ENCODE data around the gene TENM4. TPM values are rescaled to one million over a fixed set of nuclear protein-coding genes. Genes with fewer than 3 reads are reported as not detected.

Gene TENM4
- total RNA-seq, 1 donor from 2014 or later, result 3.8 TPM

DNA sequence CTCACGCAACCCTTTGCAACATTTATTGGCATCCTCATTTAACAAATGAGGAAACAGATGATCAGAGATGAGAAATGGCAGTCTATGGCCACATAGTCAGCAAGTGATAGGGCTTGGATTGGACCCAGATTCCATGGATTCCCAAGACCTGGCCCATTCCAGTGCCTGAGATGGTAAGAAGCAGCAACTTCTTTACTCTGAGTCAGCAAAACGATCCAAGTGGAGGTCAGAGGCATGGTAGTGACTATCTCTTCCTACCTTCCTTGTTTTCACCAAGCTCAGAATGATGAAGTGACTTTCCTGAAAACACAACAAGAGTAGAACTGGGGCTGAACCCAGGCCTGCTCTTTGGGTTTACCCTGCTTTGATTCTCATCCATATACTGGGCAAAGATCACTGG is 293.1 kb downstream of the TENM4 start:
- H3K4me3 Mint-ChIP-seq (ENCODE audit: unreplicated experiment), result no peak overlapping the region
- TF ChIP-seq, protein P1, sequence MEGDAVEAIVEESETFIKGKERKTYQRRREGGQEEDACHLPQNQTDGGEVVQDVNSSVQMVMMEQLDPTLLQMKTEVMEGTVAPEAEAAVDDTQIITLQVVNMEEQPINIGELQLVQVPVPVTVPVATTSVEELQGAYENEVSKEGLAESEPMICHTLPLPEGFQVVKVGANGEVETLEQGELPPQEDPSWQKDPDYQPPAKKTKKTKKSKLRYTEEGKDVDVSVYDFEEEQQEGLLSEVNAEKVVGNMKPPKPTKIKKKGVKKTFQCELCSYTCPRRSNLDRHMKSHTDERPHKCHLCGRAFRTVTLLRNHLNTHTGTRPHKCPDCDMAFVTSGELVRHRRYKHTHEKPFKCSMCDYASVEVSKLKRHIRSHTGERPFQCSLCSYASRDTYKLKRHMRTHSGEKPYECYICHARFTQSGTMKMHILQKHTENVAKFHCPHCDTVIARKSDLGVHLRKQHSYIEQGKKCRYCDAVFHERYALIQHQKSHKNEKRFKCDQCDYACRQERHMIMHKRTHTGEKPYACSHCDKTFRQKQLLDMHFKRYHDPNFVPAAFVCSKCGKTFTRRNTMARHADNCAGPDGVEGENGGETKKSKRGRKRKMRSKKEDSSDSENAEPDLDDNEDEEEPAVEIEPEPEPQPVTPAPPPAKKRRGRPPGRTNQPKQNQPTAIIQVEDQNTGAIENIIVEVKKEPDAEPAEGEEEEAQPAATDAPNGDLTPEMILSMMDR (IDR thresholded peaks at IDR 0.05), result no peak
- H3K27ac Mint-ChIP-seq (ENCODE audit: unreplicated experiment), result no peak overlapping the region
- DNase-seq (ENCODE audit: low spot score), result no peak
- no peaks in the 10 kb centered on the region for H3K27me3 Mint-ChIP-seq (ENCODE audit: low read depth)
- H3K9me3 Mint-ChIP-seq (ENCODE audit: low read depth), result peaks cover 1% of the 10 kb centered on the region
- H3K36me3 Mint-ChIP-seq (ENCODE audit: low read depth), result no peaks in the 10 kb centered on the region
- H3K4me1 Mint-ChIP-seq (ENCODE audit: low read depth), result peaks cover 8% of the 10 kb centered on the region

DNA sequence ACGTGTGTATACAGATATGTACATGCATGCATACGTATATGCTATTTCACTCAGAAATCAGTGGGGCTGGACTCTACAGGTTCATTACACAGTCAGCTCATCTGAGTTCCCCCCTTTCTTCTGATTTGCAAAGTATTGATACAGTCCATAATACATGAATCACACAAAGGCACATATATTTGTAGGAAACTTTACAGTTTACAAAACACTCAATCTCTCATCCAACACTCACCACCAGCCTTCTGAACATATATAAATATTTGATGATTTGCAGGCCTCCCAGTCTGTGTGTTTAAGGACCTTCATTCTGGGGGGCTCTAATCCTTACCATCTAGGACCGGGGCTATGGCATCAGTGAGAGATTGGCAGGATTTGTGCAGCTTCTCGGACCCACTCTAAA is 293.8 kb downstream of the TENM4 start:
- Mint-ChIP-seq H3K9me3 (ENCODE audit: low read depth) (peaks cover 9% of the 10 kb centered on the region), H3K4me3 (ENCODE audit: unreplicated experiment) (no peak overlapping the region), H3K4me1 (ENCODE audit: low read depth) (peaks cover 1% of the 10 kb centered on the region), H3K27me3 (ENCODE audit: low read depth) (no peaks in the 10 kb centered on the region), H3K27ac (ENCODE audit: unreplicated experiment) (no peak overlapping the region), H3K36me3 (ENCODE audit: low read depth) (no peaks in the 10 kb centered on the region)
- TF ChIP-seq, protein P1 (IDR thresholded peaks at IDR 0.05), result no peak
- no peak for DNase-seq (ENCODE audit: low spot score)

DNA sequence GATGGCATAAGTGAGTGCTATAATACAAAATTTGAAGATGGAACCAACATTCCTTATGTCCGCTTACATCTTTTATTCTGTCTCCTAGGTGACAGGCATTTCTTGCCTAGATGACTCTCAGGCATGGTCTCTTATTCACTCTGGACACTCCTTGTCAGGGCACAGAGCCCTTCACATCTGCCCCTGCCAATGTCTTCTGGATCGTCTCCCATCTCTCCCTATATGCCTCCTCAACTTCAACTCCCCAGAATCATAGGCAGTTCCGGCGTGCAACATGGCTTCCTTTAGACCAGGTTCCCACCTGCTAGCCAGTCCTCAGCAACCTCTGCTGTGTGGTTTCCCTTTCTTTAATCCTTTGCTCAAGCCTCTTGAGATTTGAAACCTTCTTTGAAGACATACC is 300.9 kb downstream of the TENM4 start:
- TF ChIP-seq, protein P1 (IDR thresholded peaks at IDR 0.05), result no peak
- H3K27me3 Mint-ChIP-seq (ENCODE audit: low read depth), result no peaks in the 10 kb centered on the region
- H3K4me1 Mint-ChIP-seq (ENCODE audit: low read depth), result no peaks in the 10 kb centered on the region
- no peak for DNase-seq (ENCODE audit: low spot score)
- no peaks in the 10 kb centered on the region for H3K36me3 Mint-ChIP-seq (ENCODE audit: low read depth)
- H3K9me3 Mint-ChIP-seq (ENCODE audit: low read depth), result peaks cover 21% of the 10 kb centered on the region
- H3K4me3 Mint-ChIP-seq (ENCODE audit: unreplicated experiment), result no peak overlapping the region
- no peak overlapping the region for H3K27ac Mint-ChIP-seq (ENCODE audit: unreplicated experiment)

DNA sequence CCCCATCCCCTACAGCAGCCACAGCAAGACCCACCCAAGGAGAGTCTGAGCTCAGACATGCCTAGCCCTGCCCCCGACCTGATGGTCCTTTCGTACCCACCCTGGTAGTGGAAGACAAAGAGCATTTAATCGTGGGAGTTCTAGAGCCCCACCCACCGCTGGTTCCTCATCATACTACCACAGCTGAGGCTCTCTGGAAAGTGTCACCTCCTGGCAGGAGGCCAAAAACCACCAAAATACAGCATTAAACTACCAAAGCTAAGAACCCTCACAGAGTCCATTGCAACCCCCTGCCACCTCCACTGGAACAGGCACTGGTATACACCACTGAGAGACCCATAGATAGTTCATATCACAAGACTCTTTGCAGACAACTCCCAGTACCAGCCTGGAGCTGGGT is 311.1 kb downstream of the TENM4 start:
- H3K36me3 Mint-ChIP-seq (ENCODE audit: low read depth), result peaks cover 11% of the 10 kb centered on the region
- H3K4me3 Mint-ChIP-seq (ENCODE audit: unreplicated experiment), result no peak overlapping the region
- no peak overlapping the region for H3K27ac Mint-ChIP-seq (ENCODE audit: unreplicated experiment)
- H3K27me3 Mint-ChIP-seq (ENCODE audit: low read depth), result no peaks in the 10 kb centered on the region
- TF ChIP-seq, protein P1 (IDR thresholded peaks at IDR 0.05), result no peak
- peaks cover 45% of the 10 kb centered on the region for H3K9me3 Mint-ChIP-seq (ENCODE audit: low read depth)
- H3K4me1 Mint-ChIP-seq (ENCODE audit: low read depth), result no peaks in the 10 kb centered on the region
- no peak for DNase-seq (ENCODE audit: low spot score)

DNA sequence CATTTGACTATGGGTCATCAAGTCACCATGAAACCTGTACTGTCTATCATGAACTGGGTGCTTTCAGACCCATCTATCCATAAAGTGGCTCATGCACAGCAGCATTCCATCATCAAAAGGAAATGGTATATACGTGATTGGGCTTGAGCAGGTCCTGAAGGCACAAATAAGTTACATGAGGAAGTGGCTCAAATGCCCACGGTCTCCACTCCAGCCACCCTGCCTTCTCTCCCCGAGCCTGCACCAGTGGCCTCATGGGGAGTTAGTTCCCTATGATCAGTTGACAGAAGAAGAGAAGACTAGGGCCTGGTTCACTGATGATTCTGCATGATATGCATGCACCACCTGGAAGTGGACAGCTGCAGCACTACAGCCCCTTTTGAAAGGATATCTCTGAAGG is 312.5 kb downstream of the TENM4 start:
- Mint-ChIP-seq H3K27ac (ENCODE audit: unreplicated experiment) (no peak overlapping the region), H3K27me3 (ENCODE audit: low read depth) (no peaks in the 10 kb centered on the region), H3K36me3 (ENCODE audit: low read depth) (peaks cover 11% of the 10 kb centered on the region), H3K4me1 (ENCODE audit: low read depth) (no peaks in the 10 kb centered on the region), H3K4me3 (ENCODE audit: unreplicated experiment) (no peak overlapping the region), H3K9me3 (ENCODE audit: low read depth) (peaks cover 38% of the 10 kb centered on the region)
- no peak for DNase-seq (ENCODE audit: low spot score)
- TF ChIP-seq, protein P1 (IDR thresholded peaks at IDR 0.05), result no peak

All from chondrocyte (in vitro differentiated cells).